HepG2 (cell line): Measurements from ENCODE around the gene FABP6. TPM values are rescaled to one million over a fixed set of nuclear protein-coding genes. Genes with fewer than 3 reads are reported as not detected.

Source experiments
- ATAC-seq: fragments of 200-7000 bp; cut with Tn5 transposase; 3 replicates; pipeline ENCODE4 v1.9.1; 2020; ENCODE audit warnings: mild to moderate bottlenecking, moderate library complexity
- BruUV-seq: library from RNA; stranded (reverse); fragments of 400-500 nt; replicated peaks from 2 replicates; lab custom pipeline; 2021; lab: Mats Ljungman, UMichigan
- CTCF ChIA-PET: fragments of 300-600 bp; formaldehyde crosslinking; extraction: SDS; loops from one replicate; lab custom pipeline; 2021; ENCODE audit warnings: low total read pairs, inconsistent platforms, low intra/inter-chr PET ratio; lab: Yijun Ruan, JAX
- POLR2A ChIA-PET: fragments of 350-600 bp; sonication (Branson Sonifier 250); formaldehyde crosslinking; loops from one replicate; lab custom pipeline; 2020; ENCODE audit warnings: antibody characterized with exemption, inconsistent platforms; lab: Yijun Ruan, JAX
- DNase-seq: peaks from one replicate; pipeline ENCODE4 v3.0.0-alpha.2; 2015; ENCODE audit warnings: low spot score
- FAIRE-seq: peaks from 3 replicates; lab custom pipeline; 2011; peaks lifted over from hg19 to GRCh38; lab: Jason Lieb, UNC
- H2AFZ ChIP-seq: one replicate; pipeline ENCODE4 v1.6.1; 2011; ENCODE audit warnings: low read length, inconsistent platforms
- H3K27ac ChIP-seq: fragments of 300-600 bp; 3 replicates; pipeline ENCODE4 v1.8.0; 2011; ENCODE audit warnings: mixed run types, mild to moderate bottlenecking, mixed read lengths, low read length, inconsistent platforms; ENCODE audit not compliant: insufficient read depth; ENCODE audit errors: extremely low read length
- H3K27me3 ChIP-seq, 2 experiments: fragments of 200-600 bp in 1 of 2; 2 replicates in 1 of 2; 3 replicates in 1 of 2; pipeline versions ENCODE4 v1.6.0 to v1.8.0; 2011; ENCODE audit warnings: low read length in 2 of 2, mild to moderate bottlenecking in 2 of 2, moderate library complexity in 2 of 2, inconsistent platforms in 1 of 2; ENCODE audit not compliant: insufficient read depth in 2 of 2, control insufficient read depth in 1 of 2
- H3K36me3 ChIP-seq, 2 experiments: fragments of 200-600 bp in 1 of 2; replicated peaks in 1 of 2; 2 replicates in 1 of 2; 3 replicates in 1 of 2; pipeline versions ENCODE4 v1.5.1 to v1.8.0; 2011; ENCODE audit warnings: low read length in 2 of 2, inconsistent platforms in 1 of 2; ENCODE audit not compliant: insufficient read depth in 2 of 2, control insufficient read depth in 1 of 2
- H3K4me1 ChIP-seq: 2 replicates; pipeline ENCODE4 v1.5.1; 2012; ENCODE audit warnings: low read length, inconsistent platforms; ENCODE audit not compliant: insufficient read depth
- H3K4me2 ChIP-seq: 2 replicates; pipeline ENCODE4 v1.6.0; 2011; ENCODE audit warnings: low read depth, low read length, inconsistent platforms
- H3K4me3 ChIP-seq, 3 experiments: fragments of 200-600 bp in 1 of 3; sonication (generic), shearing (Covaris generic) in 1 of 3; replicated peaks in 1 of 3; 2 replicates each; pipeline ENCODE4 v1.5.1; 2011 to 2016; ENCODE audit warnings: low read length in 3 of 3, inconsistent platforms in 2 of 3, low read depth in 2 of 3, mild to moderate bottlenecking in 2 of 3, control low read depth in 1 of 3, mixed read lengths in 1 of 3; ENCODE audit not compliant: insufficient read depth in 1 of 3
- H3K79me2 ChIP-seq: one replicate; pipeline ENCODE4 v1.6.1; 2011; ENCODE audit warnings: low read length, inconsistent platforms; ENCODE audit not compliant: insufficient read depth
- H3K9ac ChIP-seq: 2 replicates; pipeline ENCODE4 v1.6.0; 2011; ENCODE audit warnings: mild to moderate bottlenecking, low read depth, low read length, inconsistent platforms; ENCODE audit not compliant: insufficient read depth
- H3K9me3 ChIP-seq: 2 replicates; pipeline ENCODE4 v1.5.1; 2012; ENCODE audit warnings: mild to moderate bottlenecking, low read length
- H4K20me1 ChIP-seq: 2 replicates; pipeline ENCODE4 v1.6.0; 2011; ENCODE audit warnings: inconsistent platforms, mild to moderate bottlenecking, low read length, moderate library complexity; ENCODE audit not compliant: insufficient read depth
- ATF1 ChIP-seq: IDR thresholded peaks from 2 replicates; pipeline ENCODE4 v1.6.1; 2016; ENCODE audit warnings: mild to moderate bottlenecking, control low read depth
- DNMT1 ChIP-seq: sonication (generic); formaldehyde crosslinking; IDR thresholded peaks from 2 replicates; pipeline ENCODE4 v1.5.1; 2020; ENCODE audit warnings: mild to moderate bottlenecking, missing genetic modification reagents
- IRX3 ChIP-seq: sonication (generic); formaldehyde crosslinking; IDR thresholded peaks from 2 replicates; pipeline ENCODE4 v1.8.1; 2023; ENCODE audit warnings: mild to moderate bottlenecking, low read depth, missing genetic modification reagents, borderline replicate concordance
- PHF5A ChIP-seq: IDR thresholded peaks from one replicate; pipeline ENCODE4 v1.6.1; 2018; ENCODE audit warnings: low read depth, missing genetic modification reagents; ENCODE audit not compliant: unreplicated experiment
- RARA ChIP-seq: IDR thresholded peaks from 2 replicates; pipeline ENCODE4 v1.6.1; 2016; ENCODE audit warnings: missing genetic modification reagents, missing compliant biosample characterization
- RXRA ChIP-seq: sonication (generic); formaldehyde crosslinking; IDR thresholded peaks from 2 replicates; pipeline ENCODE4 v1.5.1; 2020; ENCODE audit warnings: missing genetic modification reagents
- SALL1 ChIP-seq: sonication (generic); formaldehyde crosslinking; IDR thresholded peaks from 2 replicates; pipeline ENCODE4 v1.8.0; 2022; ENCODE audit warnings: mild to moderate bottlenecking, missing genetic modification reagents
- SUZ12 ChIP-seq: fragments of 150-350 bp; IDR thresholded peaks from 2 replicates; pipeline ENCODE4 v1.6.1; 2014; ENCODE audit warnings: low read depth, low read length
- ZNF33A ChIP-seq: sonication (generic); formaldehyde crosslinking; IDR thresholded peaks from 2 replicates; pipeline ENCODE4 v1.5.1; 2020; ENCODE audit warnings: missing genetic modification reagents, mild to moderate bottlenecking, moderate library complexity, borderline replicate concordance
- ZNF558 ChIP-seq: sonication (generic); formaldehyde crosslinking; IDR thresholded peaks from 2 replicates; pipeline ENCODE4 v1.9.0; 2022; ENCODE audit warnings: mild to moderate bottlenecking, missing genetic modification reagents, borderline replicate concordance
- ZNF792 ChIP-seq: IDR thresholded peaks from 2 replicates; pipeline ENCODE4 v1.6.1; 2016
- WGBS: methylation state at CpG from one replicate; pipeline ENCODE4 v1.1.6; 2017; ENCODE audit warnings: low lambda C conversion rate; 5-methylcytosine and 5-hydroxymethylcytosine counted together
- in situ Hi-C: cut with HindIII; loops from 2 replicates; pipeline ENCODE4 v1.10.0; 2017; ENCODE audit warnings: low pct_unique_long_range_greater_than_20kb; ENCODE audit not compliant: extremely low pct_ligation_motif_present
- intact Hi-C: fragments of 100-400 bp; cut with micrococcal nuclease; formaldehyde crosslinking; loops from one replicate; pipeline ENCODE4 v1.10.0; 2022; ENCODE audit not compliant: unreplicated experiment
- polyA plus RNA-seq, 8 experiments: library from polyadenylated mRNA; depleted of rRNA in 3 of 8; stranded (reverse) in 7 of 8; unstranded in 1 of 8; fragments of >200 nt; fragmentation: Illumina TruSeq in 4 of 8; extraction: Trizol in 4 of 8; gene quantifications; 2 replicates each; pipeline versions ENCODE4 v1.2.1 to v1.2.3, GENCODE V29; 2011 to 2016; ENCODE audit warnings: low read depth in 4 of 8, missing spikeins in 1 of 8, mixed read lengths in 1 of 8; ENCODE audit not compliant: insufficient read depth in 1 of 8
- total RNA-seq, 5 experiments: library from RNA; depleted of rRNA; stranded (reverse); fragments of >200 nt; fragmentation: Illumina TruSeq; extraction: Trizol; gene quantifications; 2 replicates each; pipeline ENCODE4 v1.2.3, GENCODE V29; 2016; ENCODE audit warnings: low read depth in 1 of 5
- TF ChIP-seq, protein P1 (sequence below): IDR thresholded peaks from 2 replicates; pipeline ENCODE4 v1.4.0; 2020; ENCODE audit warnings: mild to moderate bottlenecking, missing genetic modification reagents
- TF ChIP-seq, protein P2 (sequence below): sonication (generic); formaldehyde crosslinking; IDR thresholded peaks from 2 replicates; pipeline ENCODE4 v1.5.1; 2020; ENCODE audit warnings: missing genetic modification reagents, mild to moderate bottlenecking, borderline replicate concordance
- TF ChIP-seq, protein P3 (sequence below): sonication (generic); formaldehyde crosslinking; IDR thresholded peaks from 2 replicates; pipeline ENCODE4 v1.4.0; 2020; ENCODE audit warnings: low read depth, mild to moderate bottlenecking, missing genetic modification reagents
- TF ChIP-seq, protein P4 (sequence below): IDR thresholded peaks from 2 replicates; pipeline ENCODE4 v1.6.1; 2012; ENCODE audit warnings: inconsistent platforms

The FABP6 gene
- total and polyA plus RNA-seq, 2 of the 13 experiments (the other 11 are each of a cell fraction or from before 2014, with no cell fraction given), result 0.13 TPM; not detected in 1

DNA sequence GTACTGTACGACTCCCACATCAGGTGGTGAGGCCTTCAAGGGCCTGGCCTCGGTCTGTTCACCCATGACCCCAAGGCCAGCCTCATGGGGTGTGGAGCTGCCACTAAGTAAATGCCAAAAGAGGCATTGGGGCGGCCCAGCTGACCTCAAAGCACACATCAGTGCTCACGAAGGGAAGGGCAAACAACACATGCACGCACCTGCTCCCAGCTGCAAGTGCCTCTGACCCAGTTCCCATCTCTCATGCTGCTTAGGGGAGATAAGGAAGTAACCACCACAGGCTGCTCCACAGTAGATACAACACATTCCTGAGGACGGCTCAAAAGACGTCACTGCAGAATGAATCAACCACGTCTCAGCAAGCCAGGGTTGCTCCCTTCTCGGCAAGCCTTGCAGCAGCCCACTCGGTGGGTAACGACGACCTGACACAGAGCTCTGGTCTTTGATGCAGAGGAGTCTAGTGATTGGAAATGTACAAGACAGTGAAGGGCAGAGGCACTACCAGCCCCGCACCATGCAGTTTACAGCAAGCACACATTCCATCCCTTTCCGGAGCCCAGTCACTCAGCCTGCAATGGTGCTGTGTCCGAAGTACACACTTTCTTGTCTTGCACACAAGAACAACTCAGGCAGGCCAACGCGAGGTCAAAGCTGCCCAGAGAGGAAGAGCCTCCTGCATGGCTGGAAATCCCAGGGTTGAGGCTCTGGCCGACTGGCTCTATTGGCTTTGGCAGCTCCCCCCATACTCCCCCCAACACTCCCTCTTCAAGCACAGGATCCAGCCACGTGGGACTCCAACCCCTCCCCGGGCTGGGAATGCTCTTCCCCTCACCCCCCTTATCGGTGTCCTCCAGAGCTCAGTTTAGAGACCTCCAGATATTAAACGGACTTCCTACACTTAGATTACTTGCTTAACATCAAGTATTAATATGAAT is 31.8 kb downstream of the FABP6 start:
- Histone ChIP-seq H3K79me2 (no peaks in the 10 kb centered on the region), H4K20me1 (no peaks in the 10 kb centered on the region), H3K9me3 (no peaks in the 10 kb centered on the region), H3K9ac (peak overlapping the region; percentile 41; the same call in 1 of the 2 replicates), H3K27ac (no peak overlapping the region), H3K4me2 (peak overlapping the region; percentile 71), H2AFZ (no peak overlapping the region), H3K4me3 (peak overlapping the region in 2 of 3 experiments; percentile 2 to 45; a peak in 3 of 6 replicates), H3K27me3 (no peaks in the 10 kb centered on the region), H3K4me1 (peaks cover 37% of the 10 kb centered on the region), H3K36me3 (no peaks in the 10 kb centered on the region)
- ChIA-PET POLR2A (no interaction called here), CTCF (no interaction called here)
- intact Hi-C loops, result loop anchor here (5.0 kb wide), 1 partner anchor 56 kb away; no protein-coding TSS in a partner anchor
- in situ Hi-C loops, result no loop called here
- no TSS peak for BruUV-seq
- 11% methylated on average over 10 of the region's 22 CpGs for WGBS
- peak; percentile 49 for FAIRE-seq
- DNase-seq, result peak; percentile 50
- ATAC-seq, result peak; percentile 76
- TF ChIP-seq SUZ12, result no peak
- TF ChIP-seq, protein P1, sequence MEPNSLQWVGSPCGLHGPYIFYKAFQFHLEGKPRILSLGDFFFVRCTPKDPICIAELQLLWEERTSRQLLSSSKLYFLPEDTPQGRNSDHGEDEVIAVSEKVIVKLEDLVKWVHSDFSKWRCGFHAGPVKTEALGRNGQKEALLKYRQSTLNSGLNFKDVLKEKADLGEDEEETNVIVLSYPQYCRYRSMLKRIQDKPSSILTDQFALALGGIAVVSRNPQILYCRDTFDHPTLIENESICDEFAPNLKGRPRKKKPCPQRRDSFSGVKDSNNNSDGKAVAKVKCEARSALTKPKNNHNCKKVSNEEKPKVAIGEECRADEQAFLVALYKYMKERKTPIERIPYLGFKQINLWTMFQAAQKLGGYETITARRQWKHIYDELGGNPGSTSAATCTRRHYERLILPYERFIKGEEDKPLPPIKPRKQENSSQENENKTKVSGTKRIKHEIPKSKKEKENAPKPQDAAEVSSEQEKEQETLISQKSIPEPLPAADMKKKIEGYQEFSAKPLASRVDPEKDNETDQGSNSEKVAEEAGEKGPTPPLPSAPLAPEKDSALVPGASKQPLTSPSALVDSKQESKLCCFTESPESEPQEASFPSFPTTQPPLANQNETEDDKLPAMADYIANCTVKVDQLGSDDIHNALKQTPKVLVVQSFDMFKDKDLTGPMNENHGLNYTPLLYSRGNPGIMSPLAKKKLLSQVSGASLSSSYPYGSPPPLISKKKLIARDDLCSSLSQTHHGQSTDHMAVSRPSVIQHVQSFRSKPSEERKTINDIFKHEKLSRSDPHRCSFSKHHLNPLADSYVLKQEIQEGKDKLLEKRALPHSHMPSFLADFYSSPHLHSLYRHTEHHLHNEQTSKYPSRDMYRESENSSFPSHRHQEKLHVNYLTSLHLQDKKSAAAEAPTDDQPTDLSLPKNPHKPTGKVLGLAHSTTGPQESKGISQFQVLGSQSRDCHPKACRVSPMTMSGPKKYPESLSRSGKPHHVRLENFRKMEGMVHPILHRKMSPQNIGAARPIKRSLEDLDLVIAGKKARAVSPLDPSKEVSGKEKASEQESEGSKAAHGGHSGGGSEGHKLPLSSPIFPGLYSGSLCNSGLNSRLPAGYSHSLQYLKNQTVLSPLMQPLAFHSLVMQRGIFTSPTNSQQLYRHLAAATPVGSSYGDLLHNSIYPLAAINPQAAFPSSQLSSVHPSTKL (CRISPR knock-in tag), result peak; percentile 31; the same call in 1 of the 2 replicates
- TF ChIP-seq ATF1, result 0 out of 2 replicates have a peak, but pooled peaks have one; percentile 22
- peak; percentile 30; the same call in 1 of the 2 replicates for TF ChIP-seq RXRA (CRISPR knock-in tag)
- no peak for TF ChIP-seq ZNF558 (CRISPR knock-in tag)
- 0 out of 2 replicates have a peak, but pooled peaks have one; percentile 30 for TF ChIP-seq IRX3 (CRISPR knock-in tag)
- TF ChIP-seq, protein P2, sequence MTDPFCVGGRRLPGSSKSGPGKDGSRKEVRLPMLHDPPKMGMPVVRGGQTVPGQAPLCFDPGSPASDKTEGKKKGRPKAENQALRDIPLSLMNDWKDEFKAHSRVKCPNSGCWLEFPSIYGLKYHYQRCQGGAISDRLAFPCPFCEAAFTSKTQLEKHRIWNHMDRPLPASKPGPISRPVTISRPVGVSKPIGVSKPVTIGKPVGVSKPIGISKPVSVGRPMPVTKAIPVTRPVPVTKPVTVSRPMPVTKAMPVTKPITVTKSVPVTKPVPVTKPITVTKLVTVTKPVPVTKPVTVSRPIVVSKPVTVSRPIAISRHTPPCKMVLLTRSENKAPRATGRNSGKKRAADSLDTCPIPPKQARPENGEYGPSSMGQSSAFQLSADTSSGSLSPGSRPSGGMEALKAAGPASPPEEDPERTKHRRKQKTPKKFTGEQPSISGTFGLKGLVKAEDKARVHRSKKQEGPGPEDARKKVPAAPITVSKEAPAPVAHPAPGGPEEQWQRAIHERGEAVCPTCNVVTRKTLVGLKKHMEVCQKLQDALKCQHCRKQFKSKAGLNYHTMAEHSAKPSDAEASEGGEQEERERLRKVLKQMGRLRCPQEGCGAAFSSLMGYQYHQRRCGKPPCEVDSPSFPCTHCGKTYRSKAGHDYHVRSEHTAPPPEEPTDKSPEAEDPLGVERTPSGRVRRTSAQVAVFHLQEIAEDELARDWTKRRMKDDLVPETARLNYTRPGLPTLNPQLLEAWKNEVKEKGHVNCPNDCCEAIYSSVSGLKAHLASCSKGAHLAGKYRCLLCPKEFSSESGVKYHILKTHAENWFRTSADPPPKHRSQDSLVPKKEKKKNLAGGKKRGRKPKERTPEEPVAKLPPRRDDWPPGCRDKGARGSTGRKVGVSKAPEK (CRISPR knock-in tag), result no peak
- no peak for TF ChIP-seq ZNF792 (CRISPR knock-in tag)
- TF ChIP-seq SALL1 (CRISPR knock-in tag), result peak; percentile 60
- TF ChIP-seq, protein P3, sequence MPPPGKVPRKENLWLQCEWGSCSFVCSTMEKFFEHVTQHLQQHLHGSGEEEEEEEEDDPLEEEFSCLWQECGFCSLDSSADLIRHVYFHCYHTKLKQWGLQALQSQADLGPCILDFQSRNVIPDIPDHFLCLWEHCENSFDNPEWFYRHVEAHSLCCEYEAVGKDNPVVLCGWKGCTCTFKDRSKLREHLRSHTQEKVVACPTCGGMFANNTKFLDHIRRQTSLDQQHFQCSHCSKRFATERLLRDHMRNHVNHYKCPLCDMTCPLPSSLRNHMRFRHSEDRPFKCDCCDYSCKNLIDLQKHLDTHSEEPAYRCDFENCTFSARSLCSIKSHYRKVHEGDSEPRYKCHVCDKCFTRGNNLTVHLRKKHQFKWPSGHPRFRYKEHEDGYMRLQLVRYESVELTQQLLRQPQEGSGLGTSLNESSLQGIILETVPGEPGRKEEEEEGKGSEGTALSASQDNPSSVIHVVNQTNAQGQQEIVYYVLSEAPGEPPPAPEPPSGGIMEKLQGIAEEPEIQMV (CRISPR knock-in tag), result no peak
- TF ChIP-seq RARA (CRISPR knock-in tag), result peak; percentile 29; the same call in 1 of the 2 replicates
- no peak for TF ChIP-seq DNMT1
- TF ChIP-seq, protein P4, sequence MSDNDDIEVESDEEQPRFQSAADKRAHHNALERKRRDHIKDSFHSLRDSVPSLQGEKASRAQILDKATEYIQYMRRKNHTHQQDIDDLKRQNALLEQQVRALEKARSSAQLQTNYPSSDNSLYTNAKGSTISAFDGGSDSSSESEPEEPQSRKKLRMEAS, result 0 out of 2 replicates have a peak, but pooled peaks have one; percentile 22
- no peak for TF ChIP-seq PHF5A (CRISPR knock-in tag)
- no peak for TF ChIP-seq ZNF33A (CRISPR knock-in tag)
